ENCODE data around the gene MFF. TPM values are rescaled to one million over a fixed set of nuclear protein-coding genes. Genes with fewer than 3 reads are reported as not detected.

The MFF gene
- total and polyA plus RNA-seq, 2 of the 8 experiments (the other 6 are each of a cell fraction or from before 2014, with no cell fraction given), result 36.2 to 86.8 TPM

DNA sequence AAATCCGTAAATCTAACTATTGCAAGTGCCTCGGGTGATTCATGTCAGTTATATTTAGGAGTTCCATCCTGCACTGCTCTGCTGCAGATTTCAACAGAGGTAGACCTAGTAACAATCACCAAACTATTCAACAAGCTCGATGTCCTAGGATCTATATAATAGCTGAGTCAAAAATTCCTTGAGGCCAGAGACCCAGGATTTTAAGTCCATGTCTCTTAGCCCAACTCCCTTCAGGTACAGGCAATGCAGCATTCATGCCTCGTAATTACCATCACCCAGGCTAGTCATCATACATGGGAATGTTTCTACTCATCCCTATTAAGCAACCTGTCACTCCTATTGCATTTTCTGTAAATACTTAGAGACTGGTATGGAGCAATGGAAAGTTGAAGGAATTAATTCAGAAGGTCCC lies 53.3 kb downstream of the MFF start (continued):
- no peak for TF ChIP-seq SIN3A (conservative IDR thresholded peaks at IDR 0.05 in 1 of 2, IDR thresholded peaks at IDR 0.05 in 1 of 2; ENCODE audit: low read depth in 1 of 2, low read length in 2 of 2)

Data from H1 (cell line).